GM19043 (cell line): ENCODE measurements around the gene PDE4B.
"Not testable (repeated sequence)": the region's sequence is repeated elsewhere in the genome, so short reads cannot be mapped to it uniquely, and the experiment has no call there.

Source experiments
- ATAC-seq: cut with Tn5 transposase; IDR thresholded peaks from one replicate; pipeline ENCODE4 v1.9.1; 2021; ENCODE audit warnings: low read depth; ENCODE audit not compliant: unreplicated experiment

The PDE4B gene

GRCh38 chr1:66296370-66296769, 503.7 kb downstream of the PDE4B start:
- no peak for ATAC-seq

- ATAC-seq: no peak
These were observed 504.3 kb downstream of the PDE4B start for GRCh38 chr1:66296951-66297350.

GRCh38 chr1:66298464-66298863, 505.8 kb downstream of the PDE4B start:
- ATAC-seq: no peak

GRCh38 chr1:66300280-66300971, 507.7 kb downstream of the PDE4B start:
- no peak for ATAC-seq

GRCh38 chr1:66300972-66301451, 508.3 kb downstream of the PDE4B start:
- ATAC-seq: peak; percentile 67

GRCh38 chr1:66302184-66302742, 509.6 kb downstream of the PDE4B start:
- ATAC-seq: no peak

- ATAC-seq: no peak
These were observed 510.1 kb downstream of the PDE4B start for GRCh38 chr1:66302815-66303214.

GRCh38 chr1:66303646-66304045, 511.0 kb downstream of the PDE4B start:
- ATAC-seq: no peak

- no peak for ATAC-seq
These were observed 511.4 kb downstream of the PDE4B start for GRCh38 chr1:66304128-66304527.

- no peak for ATAC-seq
These were observed 513.2 kb downstream of the PDE4B start for GRCh38 chr1:66305927-66306326.

- no peak for ATAC-seq
These were observed 516.5 kb downstream of the PDE4B start for GRCh38 chr1:66309006-66309741.

GRCh38 chr1:66311092-66311491, 518.4 kb downstream of the PDE4B start:
- ATAC-seq: no peak

- no peak for ATAC-seq
These were observed 518.9 kb downstream of the PDE4B start for GRCh38 chr1:66311628-66312027.

- ATAC-seq: no peak
These were observed 519.7 kb downstream of the PDE4B start for GRCh38 chr1:66312271-66312990.

- no peak for ATAC-seq
These were observed 520.7 kb downstream of the PDE4B start for GRCh38 chr1:66313429-66313828.

GRCh38 chr1:66315671-66316070, 523.0 kb downstream of the PDE4B start:
- no peak for ATAC-seq

GRCh38 chr1:66316464-66317247, 524.0 kb downstream of the PDE4B start:
- no peak for ATAC-seq

GRCh38 chr1:66317248-66317515, 524.5 kb downstream of the PDE4B start:
- no peak for ATAC-seq

GRCh38 chr1:66320231-66320630, 527.5 kb downstream of the PDE4B start:
- ATAC-seq: no peak

GRCh38 chr1:66322462-66322861, 529.8 kb downstream of the PDE4B start:
- ATAC-seq: not testable (repeated sequence)
